K562 (cell line): ENCODE results near the gene CBX4. TPM values are rescaled to one million over a fixed set of nuclear protein-coding genes. Genes with fewer than 3 reads are reported as not detected.
A peak's percentile ranks its signal among the peaks of the same experiment; 100 is the strongest.

Experiments
- ATF1 ChIP-seq, 2 experiments: fragments of 450-650 bp in 1 of 2; IDR thresholded peaks; 2 replicates each; pipeline ENCODE4 v1.6.1; 2016; ENCODE audit warnings: missing compliant biosample characterization in 1 of 2, missing genetic modification characterization in 1 of 2
- CHD1 ChIP-seq: fragments of 200-600 bp; sonication (generic); IDR thresholded peaks from one replicate; pipeline ENCODE4 v1.6.1; 2012; ENCODE audit warnings: mild to moderate bottlenecking, moderate library complexity, low read length, inconsistent platforms
- L3MBTL2 ChIP-seq: fragments of 450-650 bp; IDR thresholded peaks from 2 replicates; pipeline ENCODE4 v1.6.1; 2016; ENCODE audit warnings: mild to moderate bottlenecking, moderate library complexity
- LARP7 ChIP-seq: fragments of 450-650 bp; IDR thresholded peaks from 2 replicates; pipeline ENCODE4 v1.6.1; 2016
- MTA3 ChIP-seq: fragments of 450-650 bp; formaldehyde crosslinking; IDR thresholded peaks from 2 replicates; pipeline ENCODE4 v1.6.1; 2017; ENCODE audit warnings: mild to moderate bottlenecking, borderline replicate concordance
- POLR2AphosphoS5 ChIP-seq: IDR thresholded peaks from 2 replicates; pipeline ENCODE4 v1.6.1; 2011; ENCODE audit warnings: mild to moderate bottlenecking, low read depth, low read length, moderate library complexity; ENCODE audit not compliant: control insufficient read depth, insufficient read depth
- SREBF1 ChIP-seq: fragments of 150-350 bp; IDR thresholded peaks from 2 replicates; pipeline ENCODE4 v1.6.1; 2014; ENCODE audit warnings: antibody characterized with exemption, low read depth, low read length, borderline replicate concordance
- ZBTB7A ChIP-seq: IDR thresholded peaks from 2 replicates; pipeline ENCODE4 v1.6.1; 2011; ENCODE audit warnings: low read depth, mild to moderate bottlenecking, low read length, moderate library complexity, borderline replicate concordance; ENCODE audit not compliant: control insufficient read depth
- ZNF589 ChIP-seq: fragments of 200-800 bp; sonication (Bioruptor generic); IDR thresholded peaks from 2 replicates; pipeline ENCODE4 v1.6.1; 2016; ENCODE audit warnings: low read depth, missing genetic modification characterization, missing compliant biosample characterization
- polyA plus RNA-seq, 8 experiments: library from polyadenylated mRNA; depleted of rRNA in 4 of 8; stranded (reverse) in 5 of 8; unstranded in 3 of 8; fragments of >200 nt; fragmentation: Nextera tagmentation in 2 of 8; fragmentation: Illumina TruSeq in 1 of 8; extraction: Ambion mirVana in 2 of 8; extraction: Trizol in 1 of 8; gene quantifications; 2 replicates each; pipeline versions ENCODE4 v1.2.1 to v1.2.3, GENCODE V29; 2011 to 2014; ENCODE audit warnings: inconsistent platforms in 1 of 8, missing spikeins in 1 of 8
- total RNA-seq, 7 experiments: library from RNA; depleted of rRNA in 6 of 7; stranded (reverse); fragments of >200 nt in 6 of 7; fragmentation: Illumina TruSeq in 2 of 7; extraction: Trizol in 2 of 7; gene quantifications; 2 replicates each; pipeline versions ENCODE4 v1.2.1 to v1.2.3, GENCODE V29; 2011 to 2021; ENCODE audit warnings: low replicate concordance in 1 of 7
- TF ChIP-seq, protein P1 (sequence below), 2 experiments: fragments of 450-650 bp; conservative IDR thresholded peaks; 2 replicates each; pipeline ENCODE4 v1.6.1; 2017; ENCODE audit warnings: mild to moderate bottlenecking in 2 of 2, moderate library complexity in 2 of 2
- TF ChIP-seq, protein P2 (sequence below): sonication (generic); formaldehyde crosslinking; IDR thresholded peaks from 2 replicates; pipeline ENCODE4 v1.8.0; 2022; ENCODE audit warnings: missing genetic modification reagents, mild to moderate bottlenecking, moderate library complexity, borderline replicate concordance
- TF ChIP-seq, protein P3 (sequence below): fragments of 450-650 bp; IDR thresholded peaks from 2 replicates; pipeline ENCODE4 v1.6.1; 2016; ENCODE audit warnings: borderline replicate concordance
- TF ChIP-seq, protein P4 (sequence below): sonication (generic); formaldehyde crosslinking; IDR thresholded peaks from 2 replicates; pipeline ENCODE4 v1.8.1; 2022; ENCODE audit warnings: missing genetic modification reagents
- TF ChIP-seq, protein P5 (sequence below): fragments of 450-650 bp; IDR thresholded peaks from 2 replicates; pipeline ENCODE4 v1.6.1; 2018; ENCODE audit not compliant: partially characterized antibody

CBX4 gene
- total and polyA plus RNA-seq, 9 of the 15 experiments (the other 6 are each of a cell fraction or from before 2014, with no cell fraction given), result 0.98 to 50.5 (median 10.0) TPM

DNA sequence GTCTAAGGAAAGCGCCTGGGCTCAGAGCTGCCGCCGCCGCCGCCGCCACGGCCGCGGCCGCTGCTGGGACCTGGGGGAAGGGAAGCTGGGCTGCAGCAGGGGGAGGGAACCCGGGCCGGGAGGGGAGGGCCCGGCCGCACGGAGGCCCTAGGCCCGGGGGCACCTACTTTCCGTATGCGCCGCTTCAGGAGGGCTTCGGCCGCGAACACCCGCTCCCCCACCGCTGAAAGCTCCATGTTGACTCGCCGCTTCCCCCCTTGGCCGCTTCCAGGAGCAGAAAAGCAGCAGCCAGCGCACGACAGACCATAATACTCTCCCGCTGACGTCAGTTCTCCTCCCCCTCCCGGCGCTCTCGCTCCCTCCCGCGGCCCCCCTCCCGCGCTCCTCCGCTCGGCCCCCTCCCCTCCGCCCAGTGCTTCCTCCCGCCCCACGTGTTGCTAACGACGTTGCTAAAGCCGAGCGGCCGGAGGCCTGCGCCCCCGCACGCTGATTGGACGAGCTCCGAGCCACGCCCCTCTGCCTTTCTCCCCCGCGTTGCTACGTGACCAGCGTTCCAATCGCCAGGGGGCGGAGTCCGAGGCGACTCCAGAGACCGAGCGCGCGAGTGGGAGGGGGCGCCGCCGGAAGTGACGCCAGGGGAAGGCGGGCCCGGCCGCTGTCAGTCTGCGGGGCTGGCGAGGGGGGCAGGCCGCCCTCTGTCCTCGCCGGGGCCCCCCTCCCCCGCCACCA is 42.3 kb downstream of the CBX4 start, which contains the start of gene CBX8 (continued):
- TF ChIP-seq, protein P1, sequence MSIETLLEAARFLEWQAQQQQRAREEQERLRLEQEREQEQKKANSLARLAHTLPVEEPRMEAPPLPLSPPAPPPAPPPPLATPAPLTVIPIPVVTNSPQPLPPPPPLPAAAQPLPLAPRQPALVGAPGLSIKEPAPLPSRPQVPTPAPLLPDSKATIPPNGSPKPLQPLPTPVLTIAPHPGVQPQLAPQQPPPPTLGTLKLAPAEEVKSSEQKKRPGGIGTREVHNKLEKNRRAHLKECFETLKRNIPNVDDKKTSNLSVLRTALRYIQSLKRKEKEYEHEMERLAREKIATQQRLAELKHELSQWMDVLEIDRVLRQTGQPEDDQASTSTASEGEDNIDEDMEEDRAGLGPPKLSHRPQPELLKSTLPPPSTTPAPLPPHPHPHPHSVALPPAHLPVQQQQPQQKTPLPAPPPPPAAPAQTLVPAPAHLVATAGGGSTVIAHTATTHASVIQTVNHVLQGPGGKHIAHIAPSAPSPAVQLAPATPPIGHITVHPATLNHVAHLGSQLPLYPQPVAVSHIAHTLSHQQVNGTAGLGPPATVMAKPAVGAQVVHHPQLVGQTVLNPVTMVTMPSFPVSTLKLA (conservative IDR thresholded peaks at IDR 0.05), result peak; percentile 85 to 87
- TF ChIP-seq ZBTB7A (peak; percentile 84; the same call in 1 of the 2 replicates), ZNF589 (CRISPR knock-in tag) (no peak), ATF1 (CRISPR knock-in tag; IDR thresholded peaks at IDR 0.05) (peak; percentile 42; the same call in 1 of the 2 replicates), ATF1 (tag; IDR thresholded peaks at IDR 0.05) (peak; percentile 95), SREBF1 (no peak), LARP7 (peak; percentile 39; the same call in 1 of the 2 replicates), MTA3 (no peak), POLR2AphosphoS5 (peak; percentile 32; the same call in 1 of the 2 replicates), L3MBTL2 (no peak), CHD1 (peak; percentile 41)
- TF ChIP-seq, protein P2, sequence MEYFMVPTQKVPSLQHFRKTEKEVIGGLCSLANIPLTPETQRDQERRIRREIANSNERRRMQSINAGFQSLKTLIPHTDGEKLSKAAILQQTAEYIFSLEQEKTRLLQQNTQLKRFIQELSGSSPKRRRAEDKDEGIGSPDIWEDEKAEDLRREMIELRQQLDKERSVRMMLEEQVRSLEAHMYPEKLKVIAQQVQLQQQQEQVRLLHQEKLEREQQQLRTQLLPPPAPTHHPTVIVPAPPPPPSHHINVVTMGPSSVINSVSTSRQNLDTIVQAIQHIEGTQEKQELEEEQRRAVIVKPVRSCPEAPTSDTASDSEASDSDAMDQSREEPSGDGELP, result peak; percentile 76; the same call in 1 of the 2 replicates
- TF ChIP-seq, protein P3, sequence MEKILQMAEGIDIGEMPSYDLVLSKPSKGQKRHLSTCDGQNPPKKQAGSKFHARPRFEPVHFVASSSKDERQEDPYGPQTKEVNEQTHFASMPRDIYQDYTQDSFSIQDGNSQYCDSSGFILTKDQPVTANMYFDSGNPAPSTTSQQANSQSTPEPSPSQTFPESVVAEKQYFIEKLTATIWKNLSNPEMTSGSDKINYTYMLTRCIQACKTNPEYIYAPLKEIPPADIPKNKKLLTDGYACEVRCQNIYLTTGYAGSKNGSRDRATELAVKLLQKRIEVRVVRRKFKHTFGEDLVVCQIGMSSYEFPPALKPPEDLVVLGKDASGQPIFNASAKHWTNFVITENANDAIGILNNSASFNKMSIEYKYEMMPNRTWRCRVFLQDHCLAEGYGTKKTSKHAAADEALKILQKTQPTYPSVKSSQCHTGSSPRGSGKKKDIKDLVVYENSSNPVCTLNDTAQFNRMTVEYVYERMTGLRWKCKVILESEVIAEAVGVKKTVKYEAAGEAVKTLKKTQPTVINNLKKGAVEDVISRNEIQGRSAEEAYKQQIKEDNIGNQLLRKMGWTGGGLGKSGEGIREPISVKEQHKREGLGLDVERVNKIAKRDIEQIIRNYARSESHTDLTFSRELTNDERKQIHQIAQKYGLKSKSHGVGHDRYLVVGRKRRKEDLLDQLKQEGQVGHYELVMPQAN, result no peak
- TF ChIP-seq, protein P4, sequence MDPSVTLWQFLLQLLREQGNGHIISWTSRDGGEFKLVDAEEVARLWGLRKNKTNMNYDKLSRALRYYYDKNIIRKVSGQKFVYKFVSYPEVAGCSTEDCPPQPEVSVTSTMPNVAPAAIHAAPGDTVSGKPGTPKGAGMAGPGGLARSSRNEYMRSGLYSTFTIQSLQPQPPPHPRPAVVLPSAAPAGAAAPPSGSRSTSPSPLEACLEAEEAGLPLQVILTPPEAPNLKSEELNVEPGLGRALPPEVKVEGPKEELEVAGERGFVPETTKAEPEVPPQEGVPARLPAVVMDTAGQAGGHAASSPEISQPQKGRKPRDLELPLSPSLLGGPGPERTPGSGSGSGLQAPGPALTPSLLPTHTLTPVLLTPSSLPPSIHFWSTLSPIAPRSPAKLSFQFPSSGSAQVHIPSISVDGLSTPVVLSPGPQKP (CRISPR knock-in tag), result no peak
- TF ChIP-seq, protein P5, sequence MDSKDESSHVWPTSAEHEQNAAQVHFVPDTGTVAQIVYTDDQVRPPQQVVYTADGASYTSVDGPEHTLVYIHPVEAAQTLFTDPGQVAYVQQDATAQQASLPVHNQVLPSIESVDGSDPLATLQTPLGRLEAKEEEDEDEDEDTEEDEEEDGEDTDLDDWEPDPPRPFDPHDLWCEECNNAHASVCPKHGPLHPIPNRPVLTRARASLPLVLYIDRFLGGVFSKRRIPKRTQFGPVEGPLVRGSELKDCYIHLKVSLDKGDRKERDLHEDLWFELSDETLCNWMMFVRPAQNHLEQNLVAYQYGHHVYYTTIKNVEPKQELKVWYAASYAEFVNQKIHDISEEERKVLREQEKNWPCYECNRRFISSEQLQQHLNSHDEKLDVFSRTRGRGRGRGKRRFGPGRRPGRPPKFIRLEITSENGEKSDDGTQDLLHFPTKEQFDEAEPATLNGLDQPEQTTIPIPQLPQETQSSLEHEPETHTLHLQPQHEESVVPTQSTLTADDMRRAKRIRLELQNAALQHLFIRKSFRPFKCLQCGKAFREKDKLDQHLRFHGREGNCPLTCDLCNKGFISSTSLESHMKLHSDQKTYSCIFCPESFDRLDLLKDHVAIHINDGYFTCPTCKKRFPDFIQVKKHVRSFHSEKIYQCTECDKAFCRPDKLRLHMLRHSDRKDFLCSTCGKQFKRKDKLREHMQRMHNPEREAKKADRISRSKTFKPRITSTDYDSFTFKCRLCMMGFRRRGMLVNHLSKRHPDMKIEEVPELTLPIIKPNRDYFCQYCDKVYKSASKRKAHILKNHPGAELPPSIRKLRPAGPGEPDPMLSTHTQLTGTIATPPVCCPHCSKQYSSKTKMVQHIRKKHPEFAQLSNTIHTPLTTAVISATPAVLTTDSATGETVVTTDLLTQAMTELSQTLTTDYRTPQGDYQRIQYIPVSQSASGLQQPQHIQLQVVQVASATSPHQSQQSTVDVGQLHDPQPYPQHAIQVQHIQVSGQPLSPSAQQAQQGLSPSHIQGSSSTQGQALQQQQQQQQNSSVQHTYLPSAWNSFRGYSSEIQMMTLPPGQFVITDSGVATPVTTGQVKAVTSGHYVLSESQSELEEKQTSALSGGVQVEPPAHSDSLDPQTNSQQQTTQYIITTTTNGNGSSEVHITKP, result peak; percentile 37
